ENCODE data around the gene ASCC1. TPM values are rescaled to one million over a fixed set of nuclear protein-coding genes. Genes with fewer than 3 reads are reported as not detected.

ASCC1 gene
- polyA plus RNA-seq, 1 donor (not counting 4 experiments of a cell fraction or from before 2014, with no cell fraction given) = 32.9 TPM

DNA sequence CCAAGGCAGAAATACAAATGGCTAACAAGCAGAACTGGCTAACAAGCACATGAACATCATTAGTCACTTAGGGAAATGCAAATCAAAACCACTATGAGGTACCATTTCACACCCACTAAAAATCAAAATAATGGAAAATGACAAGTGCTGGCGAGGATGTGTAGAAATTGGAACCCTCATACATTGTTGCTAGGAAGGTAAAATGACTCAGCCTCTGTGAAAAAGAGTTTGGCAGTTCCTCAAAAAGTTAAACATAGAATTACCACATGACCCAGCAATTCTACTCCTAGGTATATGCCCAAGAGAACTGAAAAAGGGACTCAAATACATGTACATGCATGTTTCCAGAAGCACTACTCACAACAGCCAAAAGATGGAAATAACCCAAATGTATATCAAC, 53.1 kb downstream of the ASCC1 start:
- peak overlapping the region; percentile 30 for H3K27ac ChIP-seq (ENCODE audit: control insufficient read depth, insufficient read depth, low read length)
- dilution Hi-C loops (cut with MboI; ENCODE audit: extremely low pct_ligation_motif_present, low sequenced_read_pairs) = no loop called here
- H3K4me2 ChIP-seq (ENCODE audit: control insufficient read depth, extremely low read depth, insufficient read depth, low read depth, low read length) = no peak overlapping the region
- H2AFZ ChIP-seq (ENCODE audit: control insufficient read depth, low read length) = no peak overlapping the region
- H3K27me3 ChIP-seq (ENCODE audit: control insufficient read depth, extremely low read depth, insufficient read depth, low read length) = no peaks in the 10 kb centered on the region
- H3K79me2 ChIP-seq (ENCODE audit: control insufficient read depth, insufficient read depth, low read length) = no peaks in the 10 kb centered on the region
- no peaks in the 10 kb centered on the region for H3K9me1 ChIP-seq (ENCODE audit: control insufficient read depth, extremely low read depth, insufficient read depth, low read length)
- H3K4me1 ChIP-seq (ENCODE audit: control insufficient read depth, extremely low read depth, insufficient read depth, low read length) = peaks cover 9% of the 10 kb centered on the region
- no peak overlapping the region for H3K9ac ChIP-seq (ENCODE audit: control insufficient read depth, extremely low read depth, insufficient read depth, low read length)
- H3K4me3 ChIP-seq (ENCODE audit: control insufficient read depth in 2 of 3, extremely low read depth in 1 of 3, insufficient read depth in 2 of 3, low read depth in 1 of 3, low read length in 3 of 3) = no peak overlapping the region
- no peaks in the 10 kb centered on the region for H3K36me3 ChIP-seq (ENCODE audit: control insufficient read depth in 2 of 2, extremely low read depth in 1 of 2, insufficient read depth in 2 of 2, low read length in 2 of 2)
- DNase-seq (ENCODE audit: low read depth, low spot score) = peak; percentile 57
- no peaks in the 10 kb centered on the region for H4K20me1 ChIP-seq (ENCODE audit: control insufficient read depth, extremely low read depth, insufficient read depth, low read length)
- no peaks in the 10 kb centered on the region for H3K9me3 ChIP-seq (ENCODE audit: control insufficient read depth, low read depth, low read length)
- peak; percentile 83 for FAIRE-seq
- TF ChIP-seq EZH2 (IDR thresholded peaks at IDR 0.05; ENCODE audit: low read length) = no peak
- TF ChIP-seq, protein P1, sequence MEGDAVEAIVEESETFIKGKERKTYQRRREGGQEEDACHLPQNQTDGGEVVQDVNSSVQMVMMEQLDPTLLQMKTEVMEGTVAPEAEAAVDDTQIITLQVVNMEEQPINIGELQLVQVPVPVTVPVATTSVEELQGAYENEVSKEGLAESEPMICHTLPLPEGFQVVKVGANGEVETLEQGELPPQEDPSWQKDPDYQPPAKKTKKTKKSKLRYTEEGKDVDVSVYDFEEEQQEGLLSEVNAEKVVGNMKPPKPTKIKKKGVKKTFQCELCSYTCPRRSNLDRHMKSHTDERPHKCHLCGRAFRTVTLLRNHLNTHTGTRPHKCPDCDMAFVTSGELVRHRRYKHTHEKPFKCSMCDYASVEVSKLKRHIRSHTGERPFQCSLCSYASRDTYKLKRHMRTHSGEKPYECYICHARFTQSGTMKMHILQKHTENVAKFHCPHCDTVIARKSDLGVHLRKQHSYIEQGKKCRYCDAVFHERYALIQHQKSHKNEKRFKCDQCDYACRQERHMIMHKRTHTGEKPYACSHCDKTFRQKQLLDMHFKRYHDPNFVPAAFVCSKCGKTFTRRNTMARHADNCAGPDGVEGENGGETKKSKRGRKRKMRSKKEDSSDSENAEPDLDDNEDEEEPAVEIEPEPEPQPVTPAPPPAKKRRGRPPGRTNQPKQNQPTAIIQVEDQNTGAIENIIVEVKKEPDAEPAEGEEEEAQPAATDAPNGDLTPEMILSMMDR (optimal IDR thresholded peaks at IDR 0.05 in 1 of 3, IDR thresholded peaks at IDR 0.05 in 1 of 3, conservative IDR thresholded peaks at IDR 0.05 in 1 of 3; ENCODE audit: extremely low read depth in 1 of 3, insufficient read depth in 2 of 3, low read length in 3 of 3) = no peak

DNA sequence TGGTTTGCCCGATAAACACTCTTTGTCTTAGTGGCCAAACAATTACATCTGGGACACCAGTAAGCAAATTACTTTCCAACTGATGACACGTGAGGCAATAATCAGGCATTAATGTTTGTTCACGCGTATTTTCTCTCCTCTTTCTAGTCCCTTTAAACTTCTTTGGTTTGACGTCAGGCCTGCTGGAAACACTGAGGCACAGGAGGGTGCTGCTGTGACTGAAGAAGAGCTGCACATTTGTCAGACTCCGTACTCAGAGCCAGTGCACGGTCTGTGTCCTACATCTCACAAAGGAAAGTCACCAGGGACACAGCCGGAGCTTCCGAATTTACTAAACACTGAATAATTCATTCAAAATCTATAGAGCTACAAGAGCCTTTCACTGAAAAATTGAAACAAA, 57.9 kb downstream of the ASCC1 start:
- no peaks in the 10 kb centered on the region for H3K9me1 ChIP-seq (ENCODE audit: control insufficient read depth, extremely low read depth, insufficient read depth, low read length)
- no peaks in the 10 kb centered on the region for H3K36me3 ChIP-seq (ENCODE audit: control insufficient read depth in 2 of 2, extremely low read depth in 1 of 2, insufficient read depth in 2 of 2, low read length in 2 of 2)
- FAIRE-seq = no peak
- no peak overlapping the region for H3K9ac ChIP-seq (ENCODE audit: control insufficient read depth, extremely low read depth, insufficient read depth, low read length)
- H4K20me1 ChIP-seq (ENCODE audit: control insufficient read depth, extremely low read depth, insufficient read depth, low read length) = no peaks in the 10 kb centered on the region
- peaks cover 3% of the 10 kb centered on the region for H3K4me1 ChIP-seq (ENCODE audit: control insufficient read depth, extremely low read depth, insufficient read depth, low read length)
- no peak overlapping the region for H3K4me2 ChIP-seq (ENCODE audit: control insufficient read depth, extremely low read depth, insufficient read depth, low read depth, low read length)
- H3K79me2 ChIP-seq (ENCODE audit: control insufficient read depth, insufficient read depth, low read length) = no peaks in the 10 kb centered on the region
- DNase-seq (ENCODE audit: low read depth, low spot score) = no peak
- no peak overlapping the region for H3K4me3 ChIP-seq (ENCODE audit: control insufficient read depth in 2 of 3, extremely low read depth in 1 of 3, insufficient read depth in 2 of 3, low read depth in 1 of 3, low read length in 3 of 3)
- no peak overlapping the region for H3K27ac ChIP-seq (ENCODE audit: control insufficient read depth, insufficient read depth, low read length)
- H3K9me3 ChIP-seq (ENCODE audit: control insufficient read depth, low read depth, low read length) = no peaks in the 10 kb centered on the region
- TF ChIP-seq, protein P1 (optimal IDR thresholded peaks at IDR 0.05 in 1 of 3, IDR thresholded peaks at IDR 0.05 in 1 of 3, conservative IDR thresholded peaks at IDR 0.05 in 1 of 3; ENCODE audit: extremely low read depth in 1 of 3, insufficient read depth in 2 of 3, low read length in 3 of 3) = no peak
- TF ChIP-seq EZH2 (IDR thresholded peaks at IDR 0.05; ENCODE audit: low read length) = no peak
- H2AFZ ChIP-seq (ENCODE audit: control insufficient read depth, low read length) = no peak overlapping the region
- H3K27me3 ChIP-seq (ENCODE audit: control insufficient read depth, extremely low read depth, insufficient read depth, low read length) = no peaks in the 10 kb centered on the region
- dilution Hi-C loops (cut with MboI; ENCODE audit: extremely low pct_ligation_motif_present, low sequenced_read_pairs) = no loop called here

Data from keratinocyte (primary cell).